GM19328 (cell line): ENCODE results near the gene POC1A.

ENCODE experiments used
- ATAC-seq: cut with Tn5 transposase; IDR thresholded peaks from one replicate; pipeline ENCODE4 v1.9.1; 2021; ENCODE audit warnings: mild to moderate bottlenecking, moderate library complexity; ENCODE audit not compliant: unreplicated experiment

POC1A gene

DNA sequence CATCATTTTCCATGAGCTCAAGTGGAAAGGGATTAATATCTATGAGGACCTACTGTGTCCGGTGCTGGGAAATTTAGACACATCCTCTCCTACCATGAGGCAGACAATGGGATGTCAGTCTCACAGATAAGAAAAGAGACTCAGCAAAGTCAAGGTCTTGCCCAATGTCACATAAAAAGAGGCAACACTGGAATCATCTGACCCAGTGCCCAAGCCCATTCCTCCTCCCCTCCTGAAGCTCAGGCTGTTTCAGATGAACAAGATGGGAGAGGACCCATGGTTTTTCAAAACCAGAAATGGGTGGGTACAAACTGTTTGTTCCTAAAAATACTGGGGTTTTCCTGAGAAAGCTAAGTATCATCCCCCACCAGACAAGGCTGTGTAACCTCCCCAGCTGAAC lies 22.2 kb downstream of the POC1A start:
- no peak for ATAC-seq

GRCh38 chr3:52130966-52131622 lies 23.1 kb downstream of the POC1A start:
- no peak for ATAC-seq

GRCh38 chr3:52128118-52128683 lies 26.0 kb downstream of the POC1A start:
- no peak for ATAC-seq

GRCh38 chr3:52126500-52126899 lies 27.7 kb downstream of the POC1A start:
- ATAC-seq = no peak

DNA sequence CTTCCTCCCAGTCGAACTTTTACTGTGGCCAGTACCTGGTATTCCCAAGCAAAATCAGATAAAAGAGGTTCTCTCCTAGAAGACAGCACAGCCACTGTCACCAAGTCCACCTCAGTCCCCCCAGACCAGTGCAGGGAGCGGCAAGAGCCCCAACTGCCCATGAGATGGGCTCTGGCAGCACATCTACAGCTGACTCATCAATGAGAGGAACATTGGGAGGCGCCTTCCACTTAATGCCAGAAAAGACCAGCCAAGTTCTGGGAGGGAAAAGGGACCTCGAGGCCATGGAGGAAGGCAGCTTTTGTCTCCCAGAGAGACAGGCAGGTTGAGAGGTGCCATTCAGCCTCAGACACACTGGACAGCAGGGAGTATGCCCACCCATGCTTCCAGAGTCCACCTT lies 28.2 kb downstream of the POC1A start:
- no peak for ATAC-seq

- no peak for ATAC-seq
These were observed 29.5 kb downstream of the POC1A start for GRCh38 chr3:52124766-52125165.

- ATAC-seq = no peak
These were observed 30.1 kb downstream of the POC1A start for GRCh38 chr3:52124126-52124525.

DNA sequence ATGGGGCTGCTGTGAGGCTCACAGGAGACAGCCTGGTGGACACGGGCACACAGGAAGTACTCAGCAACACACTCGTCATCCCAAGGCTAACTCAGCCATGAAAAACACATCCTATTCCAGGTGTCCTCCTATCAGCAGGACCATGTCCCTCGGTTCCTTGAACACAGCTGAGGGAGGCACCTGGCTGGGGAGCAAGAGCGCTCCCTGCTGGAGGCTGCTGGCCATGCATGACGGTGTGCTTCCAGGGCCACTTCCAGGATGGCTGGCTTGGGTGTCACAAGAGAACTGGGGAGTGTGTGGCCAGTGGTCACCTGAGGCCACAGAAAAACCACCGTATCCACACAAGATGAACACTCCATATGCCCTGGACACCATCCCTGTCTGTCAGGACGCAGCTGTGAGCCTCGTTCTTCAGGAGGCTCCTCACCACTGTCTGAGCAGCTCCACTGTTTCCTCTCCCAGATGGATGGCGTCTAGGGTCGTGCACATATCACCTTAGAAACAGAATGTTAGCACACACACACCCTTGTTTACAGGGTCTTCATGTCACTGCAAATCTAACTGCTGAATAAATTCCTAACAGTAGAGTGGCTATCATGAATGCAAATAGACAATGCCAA lies 31.0 kb downstream of the POC1A start:
- no peak for ATAC-seq

GRCh38 chr3:52122491-52122890 lies 31.7 kb downstream of the POC1A start:
- no peak for ATAC-seq

GRCh38 chr3:52121813-52122212 lies 32.4 kb downstream of the POC1A start:
- no peak for ATAC-seq

GRCh38 chr3:52121464-52121805 lies 32.8 kb downstream of the POC1A start:
- ATAC-seq = no peak

DNA sequence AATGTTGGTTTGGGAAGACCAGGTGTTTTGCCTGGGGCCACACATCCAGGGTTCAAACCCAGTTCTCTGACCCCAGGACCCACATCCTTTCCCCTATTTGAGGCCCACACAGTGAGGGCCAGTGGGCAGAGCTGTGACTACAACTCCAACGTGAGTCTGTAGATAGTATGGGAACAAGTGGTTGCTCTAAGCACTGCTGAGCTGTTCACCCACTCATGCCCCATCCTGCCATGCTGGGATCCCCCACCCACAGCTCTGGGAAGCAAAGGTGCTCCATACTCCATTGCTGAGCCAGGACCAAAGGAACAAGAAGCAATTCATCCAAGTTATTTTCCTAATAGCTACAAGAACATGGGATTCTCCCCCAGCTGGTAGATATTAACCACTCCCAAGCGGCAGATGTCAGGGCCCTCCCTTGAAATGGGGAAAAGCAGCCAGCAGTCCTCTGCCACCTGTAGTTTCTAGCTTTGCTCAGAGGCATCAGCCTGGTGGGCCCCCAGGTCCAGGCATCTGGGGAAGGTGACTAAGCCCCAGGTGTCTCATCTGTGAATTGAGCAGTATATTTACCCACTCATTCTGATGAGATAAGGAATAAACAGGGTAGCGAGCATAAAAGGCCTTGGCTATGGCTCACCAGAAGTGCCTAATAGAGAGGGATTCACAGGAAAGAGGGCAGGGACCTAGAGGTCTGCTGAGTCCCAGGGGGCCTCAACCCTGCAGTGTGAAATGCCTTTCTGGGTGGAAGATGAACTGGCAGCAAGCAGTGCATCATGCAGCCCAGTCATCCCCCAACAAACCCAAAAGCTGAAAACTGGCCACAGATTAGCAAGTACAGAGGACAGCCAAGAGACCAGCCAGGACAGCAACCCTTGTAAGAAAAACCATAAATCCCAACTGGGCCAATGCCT lies 33.4 kb downstream of the POC1A start:
- ATAC-seq = no peak

- no peak for ATAC-seq
These were observed 34.4 kb downstream of the POC1A start for GRCh38 chr3:52119826-52120225.

- ATAC-seq = no peak
These were observed 35.1 kb downstream of the POC1A start for GRCh38 chr3:52119099-52119498.

- no peak for ATAC-seq
These were observed 35.9 kb downstream of the POC1A start for GRCh38 chr3:52118156-52118875.

DNA sequence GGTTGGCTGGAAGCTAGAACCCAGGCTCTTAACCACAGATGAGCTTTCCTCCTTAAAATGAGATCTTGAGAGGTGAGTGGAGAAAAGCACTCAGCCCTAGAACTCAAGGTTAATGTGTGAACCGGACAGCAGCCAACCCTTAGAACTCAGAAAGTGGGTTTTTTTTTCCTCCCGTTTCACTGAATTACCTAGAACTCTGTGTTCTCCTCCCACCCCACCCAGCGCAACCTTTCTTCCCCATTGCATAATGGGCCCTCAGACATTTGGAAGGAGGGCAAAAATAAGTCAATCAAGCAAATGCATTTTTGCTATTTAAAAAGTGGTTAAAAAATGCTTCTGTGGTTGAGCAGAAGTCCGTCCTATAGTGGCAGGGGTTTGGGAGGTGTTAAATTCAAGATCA lies 36.7 kb downstream of the POC1A start:
- ATAC-seq = no peak

GRCh38 chr3:52112056-52112455 lies 42.2 kb downstream of the POC1A start:
- no peak for ATAC-seq

GRCh38 chr3:52110502-52110901 lies 43.7 kb downstream of the POC1A start:
- ATAC-seq = no peak

DNA sequence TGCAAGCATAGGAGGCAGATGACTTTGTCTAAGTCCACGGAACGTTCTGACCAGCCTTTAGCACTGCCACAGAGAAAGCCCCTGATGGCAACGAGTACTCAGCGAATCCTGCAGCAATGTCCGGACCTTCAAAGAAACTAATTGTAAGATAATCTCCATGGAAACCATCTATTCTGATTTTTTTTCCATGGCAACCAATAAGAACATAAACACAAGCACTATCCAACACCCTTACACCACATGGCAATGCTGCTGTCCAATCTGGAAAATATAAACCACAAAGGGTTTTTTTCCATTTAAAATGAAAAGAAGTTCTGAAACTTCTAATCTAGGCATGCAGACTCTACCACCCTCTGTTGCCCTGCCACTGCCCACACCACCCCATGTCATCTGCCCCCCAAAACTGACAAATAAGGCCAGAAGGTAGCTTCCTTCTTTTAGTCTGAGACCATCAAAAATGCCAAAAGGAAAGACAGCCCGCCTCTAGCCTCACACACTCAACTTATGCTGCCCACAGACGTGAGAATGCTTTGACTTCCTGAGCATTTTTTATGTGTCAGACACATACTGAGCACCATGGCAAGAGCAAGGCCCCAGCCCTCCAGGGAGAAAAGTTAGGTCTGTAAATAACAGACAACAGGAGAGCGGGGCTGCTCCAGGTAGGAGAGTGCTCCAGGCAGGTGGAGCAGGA lies 44.5 kb downstream of the POC1A start:
- no peak for ATAC-seq
